ENCODE data around the gene SLIT1.

- TF ChIP-seq CTCF (IDR thresholded peaks at IDR 0.05; ENCODE audit: low read length) (no peak), EZH2 (IDR thresholded peaks at IDR 0.05; ENCODE audit: borderline replicate concordance, low read length) (no peak)
Measured at GRCh38 chr10:97058521-97058920, 127.2 kb downstream of the SLIT1 start.
